GM21526 (cell line): ENCODE measurements around the gene CEBPB.
"Not testable (repeated sequence)": the region's sequence is repeated elsewhere in the genome, so short reads cannot be mapped to it uniquely, and the experiment has no call there.

Experiments
- ATAC-seq: cut with Tn5 transposase; IDR thresholded peaks from one replicate; pipeline ENCODE4 v1.9.1; 2021; ENCODE audit warnings: moderate library complexity; ENCODE audit not compliant: unreplicated experiment, low FRiP score

The CEBPB gene

GRCh38 chr20:50191544-50192363 lies 1.1 kb downstream of the CEBPB start:
- ATAC-seq = peak; percentile 27

GRCh38 chr20:50192364-50193198 lies 2.0 kb downstream of the CEBPB start:
- peak; percentile 33 for ATAC-seq

DNA sequence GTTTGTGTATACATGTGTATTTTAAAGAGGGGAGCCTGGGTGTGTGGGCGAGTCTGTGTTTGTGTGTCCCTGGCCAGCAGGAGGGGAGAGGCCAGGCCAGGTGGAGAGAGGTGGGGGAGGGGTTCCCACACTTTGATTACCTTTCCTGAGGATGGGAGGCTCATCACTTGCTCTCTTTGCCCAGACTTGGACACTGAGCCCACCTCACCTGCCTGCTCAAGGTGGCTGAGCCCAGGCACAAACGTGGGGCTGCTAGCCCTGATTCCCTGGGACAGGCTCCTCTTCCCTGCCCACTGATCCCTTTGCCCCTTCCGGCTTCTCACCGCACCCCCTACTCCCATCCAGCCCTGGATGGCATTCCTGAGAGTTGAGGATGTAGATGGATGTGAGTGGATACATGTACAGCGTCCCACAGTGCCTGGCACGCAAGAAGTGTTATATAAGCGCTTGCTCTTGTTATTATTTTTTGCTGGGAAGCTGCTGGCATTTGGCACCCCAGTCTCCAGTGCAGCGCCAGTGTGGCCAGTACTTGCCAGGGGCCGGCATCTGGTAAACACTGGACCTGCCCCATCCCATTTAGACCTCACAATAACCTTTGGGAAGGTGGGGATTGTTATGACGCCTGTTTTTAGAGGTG lies 2.7 kb downstream of the CEBPB start:
- no peak for ATAC-seq

DNA sequence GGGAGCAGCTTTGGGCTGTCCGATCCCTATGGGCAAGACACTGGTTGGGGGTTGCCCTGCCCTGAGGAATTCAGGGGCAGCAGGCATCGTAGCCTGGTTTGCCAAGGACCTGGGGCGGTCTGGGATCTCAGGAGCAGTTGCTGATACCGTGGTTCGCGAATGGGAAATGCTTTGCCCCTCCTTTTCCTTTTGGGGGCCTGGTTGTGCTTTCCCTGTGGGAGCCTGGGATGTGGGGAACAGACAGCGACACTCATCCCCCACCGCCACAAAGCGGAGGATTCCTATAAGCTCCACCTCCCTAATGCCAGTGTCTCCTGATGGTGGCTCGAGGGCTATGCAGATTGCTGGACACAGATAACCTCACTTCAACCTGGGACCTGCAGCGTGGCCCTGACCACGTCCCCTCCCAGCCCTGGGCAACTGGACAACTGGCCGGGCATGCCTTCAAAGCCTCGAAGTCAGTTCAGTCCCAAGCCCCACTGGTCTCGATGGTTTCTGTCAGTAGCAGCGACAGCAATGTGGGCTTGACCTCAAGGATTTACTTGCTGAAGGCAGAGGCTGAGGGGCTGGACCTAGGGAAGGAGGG lies 3.3 kb downstream of the CEBPB start:
- ATAC-seq = no peak

DNA sequence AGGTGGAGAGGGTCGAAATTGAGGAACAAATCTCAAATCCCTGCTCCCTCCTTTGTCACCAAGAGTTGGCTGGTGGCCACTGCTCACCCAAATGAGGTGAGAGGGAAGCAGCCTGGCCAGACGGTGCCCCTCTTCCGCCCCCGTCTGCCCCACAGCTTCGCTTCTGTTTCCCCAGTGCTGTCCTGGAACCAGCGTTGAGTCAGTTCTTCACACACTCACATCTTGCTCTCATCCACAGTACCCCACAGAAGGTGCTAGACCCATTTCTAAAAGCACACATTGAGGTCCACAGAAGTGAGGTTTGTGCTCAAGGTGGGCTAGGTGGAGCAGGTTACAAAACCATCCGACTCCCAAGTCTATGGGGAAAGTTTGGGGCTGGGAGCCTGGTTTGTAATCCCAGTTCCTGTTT lies 3.8 kb downstream of the CEBPB start:
- ATAC-seq = no peak

- ATAC-seq = no peak
Measured at GRCh38 chr20:50194831-50195523, 4.3 kb downstream of the CEBPB start.

DNA sequence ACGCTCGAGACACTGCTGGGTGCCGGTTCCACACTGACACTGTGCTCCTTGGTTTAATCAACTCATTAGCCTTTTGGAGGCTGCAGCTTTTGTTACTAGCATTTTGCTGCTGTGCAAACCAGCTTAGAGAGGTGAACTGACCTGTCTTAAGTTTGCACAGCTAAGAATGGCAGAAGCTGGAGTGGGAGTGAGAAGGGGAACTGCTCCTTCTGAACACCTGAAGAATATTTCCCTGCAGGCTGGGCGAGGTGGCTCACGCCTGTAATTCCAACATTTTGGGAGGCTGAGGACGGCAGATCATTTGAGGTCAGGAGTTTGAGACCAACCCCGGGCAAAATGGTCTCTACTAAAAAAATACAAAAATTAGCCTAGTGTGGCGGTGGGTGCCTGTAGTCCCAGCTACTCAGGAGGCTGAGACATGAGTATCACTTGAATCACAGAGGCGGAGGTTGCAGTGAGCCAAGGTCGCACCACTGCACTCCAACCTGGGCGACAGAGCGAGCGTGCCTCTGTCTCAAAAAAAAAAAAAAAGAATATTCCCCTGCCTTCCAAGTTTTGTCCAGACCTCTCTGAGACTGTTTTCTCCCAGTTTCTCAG lies 5.0 kb downstream of the CEBPB start:
- ATAC-seq = no peak

DNA sequence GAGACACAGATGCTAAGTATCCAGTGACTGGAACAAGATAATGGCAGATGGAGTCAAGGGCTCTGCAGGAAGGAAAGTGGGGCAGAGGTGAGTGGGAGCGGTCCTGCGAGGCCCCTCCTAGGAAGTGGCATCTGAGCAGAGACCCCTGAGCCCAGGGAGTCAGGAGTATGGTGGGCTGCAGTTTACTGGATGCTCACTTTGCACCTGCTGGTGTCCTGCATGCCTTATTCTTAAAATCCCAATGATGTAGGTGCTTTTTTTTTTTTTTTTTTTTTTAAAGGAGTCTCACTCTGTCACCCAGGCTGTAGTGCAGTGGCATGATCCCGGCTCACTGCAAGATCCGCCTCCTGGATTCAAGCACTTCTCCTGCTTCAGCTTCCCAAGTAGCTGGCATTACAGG lies 5.6 kb downstream of the CEBPB start:
- no peak for ATAC-seq

- no peak for ATAC-seq
Measured at GRCh38 chr20:50196896-50197295, 6.3 kb downstream of the CEBPB start.

DNA sequence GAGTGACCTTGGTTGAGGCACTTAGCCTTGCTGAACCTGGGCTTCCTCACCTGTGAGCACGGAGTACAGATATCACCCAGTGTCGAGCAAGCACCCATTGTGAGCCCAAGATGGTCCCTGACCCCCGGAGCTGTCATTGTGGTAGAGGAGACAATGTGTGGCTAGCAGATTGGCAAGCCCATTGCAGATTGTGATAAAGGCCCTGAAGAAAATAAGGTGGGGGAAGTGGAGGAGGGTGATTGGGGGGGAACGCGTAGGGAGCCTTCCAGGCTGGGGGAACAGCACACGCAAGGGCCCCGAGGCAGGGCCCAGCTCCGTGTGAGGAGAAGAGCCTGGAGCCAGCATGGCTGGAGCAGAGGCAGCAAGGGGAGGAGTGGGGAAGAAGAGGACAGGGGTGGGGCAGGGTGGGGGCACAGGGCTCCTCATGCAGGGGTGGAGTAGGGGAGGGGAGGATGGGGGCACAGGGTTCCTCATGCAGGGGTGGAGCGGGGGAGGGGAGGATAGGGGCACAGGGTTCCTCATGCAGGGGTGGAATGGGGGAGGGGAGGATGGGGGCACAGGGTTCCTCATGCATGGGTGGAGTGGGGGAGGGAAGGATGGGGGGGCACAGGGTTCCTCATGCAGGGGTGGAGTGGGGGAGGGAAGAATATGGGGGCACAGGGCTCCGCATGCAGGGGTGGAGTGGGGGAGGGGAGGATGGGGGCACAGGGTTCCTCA lies 7.0 kb downstream of the CEBPB start:
- ATAC-seq = no peak

GRCh38 chr20:50198180-50198666 lies 7.6 kb downstream of the CEBPB start:
- no peak for ATAC-seq

- ATAC-seq = no peak
Measured at GRCh38 chr20:50198716-50199115, 8.1 kb downstream of the CEBPB start.

DNA sequence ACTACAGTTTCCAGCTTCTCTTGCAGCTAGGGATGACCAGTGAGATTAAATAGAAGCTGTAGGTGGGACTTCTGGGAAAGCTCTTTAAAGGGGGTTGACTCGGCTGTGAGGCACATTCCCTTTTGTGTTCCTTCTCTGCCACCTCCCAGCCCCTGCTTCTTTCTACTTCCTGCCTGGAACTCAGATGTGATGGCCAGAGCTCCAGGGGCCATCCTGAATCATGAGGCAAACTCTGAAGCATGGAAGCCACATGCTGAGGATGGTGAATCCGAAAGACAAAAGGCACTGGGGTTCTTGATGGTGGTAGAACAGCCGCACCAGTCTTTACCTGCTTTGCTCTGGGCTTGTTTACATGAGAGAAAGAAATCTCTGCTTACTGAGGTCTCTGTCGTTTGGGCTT lies 9.1 kb downstream of the CEBPB start:
- no peak for ATAC-seq

DNA sequence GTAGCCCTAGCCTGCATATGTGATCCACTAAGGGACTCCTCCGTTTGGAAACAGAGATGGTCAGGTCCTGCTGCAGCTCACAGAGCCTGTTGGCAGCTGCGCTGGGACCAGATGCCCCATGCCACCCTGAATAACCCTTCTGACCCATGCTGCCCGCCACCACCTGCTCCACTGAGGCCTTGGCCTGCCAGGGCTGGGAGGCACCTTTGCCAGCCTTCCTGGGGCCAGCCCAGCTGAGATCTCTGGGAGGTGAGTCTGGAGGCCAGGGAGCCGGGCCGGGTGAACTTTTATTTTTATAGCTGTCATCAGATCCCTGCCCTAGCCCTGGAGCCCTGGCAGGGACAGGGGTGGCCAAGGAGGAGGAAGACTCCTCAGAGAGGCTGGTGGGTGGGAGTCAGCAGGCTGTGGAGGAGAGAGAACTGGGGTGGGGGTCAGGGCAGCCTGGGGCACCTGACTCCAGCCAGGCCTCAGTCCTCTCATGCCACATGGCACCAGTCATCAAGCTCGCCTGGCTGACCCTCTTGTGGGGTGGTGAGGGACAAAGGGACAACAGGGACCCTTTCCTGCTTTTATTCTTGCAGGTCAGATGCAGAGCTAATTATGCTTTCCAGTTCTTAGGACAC lies 10.0 kb downstream of the CEBPB start:
- ATAC-seq = no peak

GRCh38 chr20:50201710-50202109 lies 11.1 kb downstream of the CEBPB start:
- not testable (repeated sequence) for ATAC-seq

GRCh38 chr20:50202677-50203076 lies 12.0 kb downstream of the CEBPB start:
- no peak for ATAC-seq

DNA sequence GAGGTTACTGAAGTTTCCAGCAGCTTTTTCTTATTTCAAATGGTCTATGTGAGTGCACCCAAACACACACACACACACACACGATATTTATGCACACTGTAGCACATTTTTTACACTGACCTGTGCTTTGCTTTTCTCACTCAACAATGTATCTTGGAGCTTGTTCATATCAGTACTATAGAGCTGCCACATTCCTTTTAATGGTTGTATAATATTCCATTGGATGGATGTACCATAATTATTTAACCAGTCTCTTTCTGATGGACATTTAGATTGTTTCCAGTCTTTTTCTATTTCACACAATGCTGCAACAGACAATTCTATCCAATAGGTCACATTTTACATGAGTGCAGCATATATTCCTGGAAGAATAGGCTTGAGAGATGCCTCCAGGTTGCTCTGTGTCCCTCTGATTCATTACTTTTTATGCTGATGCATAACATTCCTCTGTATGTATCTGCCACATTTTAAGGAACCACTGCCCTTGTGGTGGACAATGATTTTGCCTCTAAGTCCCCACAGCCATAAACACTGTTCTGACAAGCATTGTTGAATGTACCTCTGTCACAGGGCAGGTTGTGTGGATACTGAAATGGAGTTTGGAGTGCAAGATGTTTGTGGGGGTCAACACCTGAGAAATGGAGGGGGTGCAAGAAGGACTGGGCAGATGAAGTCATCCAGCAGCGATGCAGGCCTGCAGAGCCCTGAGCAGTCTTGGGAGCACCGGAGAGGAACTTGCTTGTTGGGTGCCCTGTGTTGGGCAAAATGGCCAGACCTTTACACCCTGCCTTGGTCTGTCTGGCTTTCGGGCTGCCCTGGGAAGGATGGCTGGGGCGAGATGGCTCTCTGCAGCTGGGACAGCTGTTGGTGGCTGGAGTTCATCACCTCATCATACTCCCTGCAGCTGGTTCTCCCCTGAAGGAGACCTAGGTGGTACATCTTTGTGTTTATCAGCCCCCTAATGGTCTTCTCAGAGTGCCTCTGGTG lies 13.6 kb downstream of the CEBPB start:
- ATAC-seq = no peak

DNA sequence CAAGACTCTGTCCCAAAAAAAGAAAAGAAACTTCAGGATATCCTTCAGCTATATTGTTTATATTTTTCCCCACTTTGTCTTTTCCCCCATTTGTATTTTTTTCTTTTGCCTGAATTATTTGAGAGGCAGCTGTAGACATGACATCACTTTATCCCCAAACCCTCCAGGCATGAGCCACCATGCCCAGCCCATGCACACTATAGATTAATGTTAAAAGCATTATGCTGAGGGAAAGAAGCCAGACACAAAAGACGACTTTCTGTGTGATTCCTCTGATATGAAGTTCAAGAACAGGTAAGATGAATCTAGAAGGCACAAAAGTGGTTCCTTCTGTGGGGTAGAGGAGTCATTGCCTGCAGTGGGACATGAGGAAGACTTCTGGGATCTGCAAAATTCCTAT lies 16.4 kb downstream of the CEBPB start:
- no peak for ATAC-seq
